Natural killer cell (primary cell): ENCODE results near the gene EPHA10. TPM values are rescaled to one million over a fixed set of nuclear protein-coding genes. Genes with fewer than 3 reads are reported as not detected.

Experiments used
- ATAC-seq, 3 donors: fragments of 150-1000 bp in 2 of 3; fragments of 200-7000 bp in 1 of 3; cut with Tn5 transposase; 1 replicate in 1 of 3; 2 replicates in 2 of 3; pipeline ENCODE4 v1.10.0; 2021; ENCODE audit warnings: mild to moderate bottlenecking in 2 of 3, moderate library complexity in 2 of 3
- DNase-seq, 2 donors: peaks; one replicate each; pipeline versions ENCODE4 v3.0.0 to v3.0.0-alpha.2; 2013 to 2021; ENCODE audit warnings: mixed read lengths in 1 of 2
- H3K27ac ChIP-seq: one replicate; pipeline ENCODE4 v1.5.1; 2013; ENCODE audit warnings: mild to moderate bottlenecking, low read length
- H3K27me3 ChIP-seq: one replicate; pipeline ENCODE4 v1.6.1; 2013; ENCODE audit warnings: low read length; ENCODE audit not compliant: control insufficient read depth, insufficient read depth
- H3K36me3 ChIP-seq: one replicate; pipeline ENCODE4 v1.6.1; 2013; ENCODE audit warnings: low read length; ENCODE audit not compliant: control insufficient read depth, insufficient read depth
- H3K4me1 ChIP-seq: one replicate; pipeline ENCODE4 v1.6.1; 2013; ENCODE audit warnings: low read length; ENCODE audit not compliant: control insufficient read depth, insufficient read depth
- H3K4me3 ChIP-seq: one replicate; pipeline ENCODE4 v1.5.1; 2013; ENCODE audit warnings: low read length
- H3K9me3 ChIP-seq: one replicate; pipeline ENCODE4 v1.6.1; 2013; ENCODE audit warnings: low read length; ENCODE audit not compliant: control insufficient read depth, insufficient read depth
- H3K27ac Mint-ChIP-seq, 2 donors: one replicate each; pipeline ENCODE4 v1.8.0; 2022; ENCODE audit warnings: mild to moderate bottlenecking in 2 of 2, mixed read lengths in 2 of 2, moderate library complexity in 1 of 2
- H3K27me3 Mint-ChIP-seq, 2 donors: one replicate each; pipeline ENCODE4 v1.8.0; 2022; ENCODE audit warnings: low read depth in 2 of 2, mixed read lengths in 2 of 2
- H3K36me3 Mint-ChIP-seq: one replicate; pipeline ENCODE4 v1.8.0; 2022; ENCODE audit warnings: mixed read lengths
- H3K4me1 Mint-ChIP-seq, 2 donors: one replicate each; pipeline ENCODE4 v1.8.0; 2022; ENCODE audit warnings: mixed read lengths in 2 of 2
- H3K4me3 Mint-ChIP-seq: one replicate; pipeline ENCODE4 v1.8.0; 2022; ENCODE audit warnings: mild to moderate bottlenecking, moderate library complexity, mixed read lengths
- H3K9me3 Mint-ChIP-seq, 2 donors: one replicate each; pipeline ENCODE4 v1.8.0; 2022; ENCODE audit warnings: mixed read lengths in 2 of 2
- WGBS: methylation state at CpG from one replicate; pipeline ENCODE4 v1.1.7; 2013; ENCODE audit warnings: missing lambda C conversion rate; ENCODE audit not compliant: insufficient coverage; 5-methylcytosine and 5-hydroxymethylcytosine counted together
- intact Hi-C: fragments of 100-400 bp; cut with micrococcal nuclease; formaldehyde crosslinking; loops from one replicate; pipeline ENCODE4 v1.14.2; 2022
- total RNA-seq, 4 donors: library from RNA; stranded (reverse); fragments of 120-200 nt in 1 of 4; gene quantifications; one replicate each; pipeline versions ENCODE4 v1.2.3 to v1.2.4, GENCODE V29; 2013 to 2022
- TF ChIP-seq, protein P1 (sequence below): fragments of 200-600 bp; IDR thresholded peaks from one replicate; pipeline ENCODE4 v1.8.0; 2022; ENCODE audit warnings: antibody characterized with exemption

EPHA10 gene
- total RNA-seq, 3 donors from 2014 or later (not counting 1 experiment from before 2014, with no cell fraction given), result not detected

DNA sequence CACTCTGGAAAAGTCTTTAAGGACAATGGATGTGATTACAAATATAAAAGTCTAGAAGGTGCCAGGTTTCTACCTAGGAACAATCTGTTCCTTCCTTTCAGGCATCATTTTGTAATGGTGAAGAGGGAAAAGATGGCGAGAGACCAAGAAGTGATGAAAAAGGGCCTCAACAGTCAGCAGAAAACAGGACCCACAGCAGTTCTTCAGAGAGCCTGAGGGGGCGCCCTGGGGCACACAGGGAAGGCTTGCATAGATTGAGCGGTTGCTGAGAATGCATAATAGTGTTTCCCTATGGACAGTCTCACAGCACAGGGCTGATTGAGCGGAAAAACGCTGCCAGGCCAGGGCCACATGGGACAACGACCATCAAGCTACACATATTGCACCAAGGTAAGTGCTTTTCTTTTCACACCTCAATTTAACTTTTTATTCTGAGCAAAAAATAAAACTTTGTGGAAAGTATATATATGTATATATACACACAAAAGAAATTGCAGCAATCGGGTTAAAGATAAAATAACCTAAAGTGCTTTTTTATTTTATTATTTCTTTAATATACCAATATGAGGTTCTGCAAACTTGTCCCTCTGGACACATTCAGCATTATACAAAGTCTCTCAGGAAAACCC is 46.2 kb upstream of the EPHA10 start:
- Histone ChIP-seq H3K27me3 (no peaks in the 10 kb centered on the region), H3K36me3 (peaks cover 18% of the 10 kb centered on the region), H3K9me3 (no peaks in the 10 kb centered on the region), H3K4me1 (peaks cover 20% of the 10 kb centered on the region), H3K4me3 (no peak overlapping the region), H3K27ac (no peak overlapping the region)
- H3K27me3 Mint-ChIP-seq, result no peaks in the 10 kb centered on the region
- DNase-seq (peak; percentile 51 to 83), ATAC-seq (peak; percentile 34 to 64 (median 49))
- H3K9me3 Mint-ChIP-seq, result no peaks in the 10 kb centered on the region
- H3K4me1 Mint-ChIP-seq, result peaks cover 14 to 20% of the 10 kb centered on the region in 2 donors
- H3K27ac Mint-ChIP-seq, result peak overlapping the region; percentile 64 to 65
- TF ChIP-seq, protein P1, sequence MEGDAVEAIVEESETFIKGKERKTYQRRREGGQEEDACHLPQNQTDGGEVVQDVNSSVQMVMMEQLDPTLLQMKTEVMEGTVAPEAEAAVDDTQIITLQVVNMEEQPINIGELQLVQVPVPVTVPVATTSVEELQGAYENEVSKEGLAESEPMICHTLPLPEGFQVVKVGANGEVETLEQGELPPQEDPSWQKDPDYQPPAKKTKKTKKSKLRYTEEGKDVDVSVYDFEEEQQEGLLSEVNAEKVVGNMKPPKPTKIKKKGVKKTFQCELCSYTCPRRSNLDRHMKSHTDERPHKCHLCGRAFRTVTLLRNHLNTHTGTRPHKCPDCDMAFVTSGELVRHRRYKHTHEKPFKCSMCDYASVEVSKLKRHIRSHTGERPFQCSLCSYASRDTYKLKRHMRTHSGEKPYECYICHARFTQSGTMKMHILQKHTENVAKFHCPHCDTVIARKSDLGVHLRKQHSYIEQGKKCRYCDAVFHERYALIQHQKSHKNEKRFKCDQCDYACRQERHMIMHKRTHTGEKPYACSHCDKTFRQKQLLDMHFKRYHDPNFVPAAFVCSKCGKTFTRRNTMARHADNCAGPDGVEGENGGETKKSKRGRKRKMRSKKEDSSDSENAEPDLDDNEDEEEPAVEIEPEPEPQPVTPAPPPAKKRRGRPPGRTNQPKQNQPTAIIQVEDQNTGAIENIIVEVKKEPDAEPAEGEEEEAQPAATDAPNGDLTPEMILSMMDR, result peak; percentile 91
- no peaks in the 10 kb centered on the region for H3K36me3 Mint-ChIP-seq
- H3K4me3 Mint-ChIP-seq, result peak overlapping the region; percentile 17
- WGBS, result 31% methylated on average over 6 of the region's 7 CpGs
- intact Hi-C loops, result loop anchor here (1.0 kb wide), 1 partner anchor 48 kb away; the partner anchor contains the start of gene MTF1

DNA sequence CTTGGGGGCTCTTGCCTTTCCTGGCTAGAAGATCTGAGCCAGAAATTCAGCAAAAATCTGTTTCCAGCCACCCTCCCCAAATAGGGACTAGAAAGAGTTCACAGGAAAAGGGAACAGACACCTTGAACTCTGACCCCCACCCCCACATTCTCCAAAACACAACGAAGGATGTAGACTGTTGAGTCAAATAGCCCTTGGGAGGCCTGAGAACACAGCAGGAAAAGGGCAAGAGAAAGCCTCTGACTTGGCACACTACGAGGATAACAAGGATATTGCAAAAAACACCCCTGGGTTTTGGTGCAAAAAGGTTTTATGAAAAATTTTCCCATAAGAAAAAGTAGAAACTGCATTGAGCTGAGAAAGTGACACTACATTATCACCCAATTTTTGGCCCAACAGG is 45.0 kb upstream of the EPHA10 start:
- H3K27ac Mint-ChIP-seq, result no peak overlapping the region
- intact Hi-C loops, result no loop called here
- no peak for ATAC-seq
- 88% methylated on average over 2 of the region's 2 CpGs for WGBS
- H3K4me1 Mint-ChIP-seq, result peaks cover 14 to 20% of the 10 kb centered on the region in 2 donors
- no peaks in the 10 kb centered on the region for H3K36me3 Mint-ChIP-seq
- no peaks in the 10 kb centered on the region for H3K27me3 ChIP-seq
- no peak overlapping the region for H3K4me3 ChIP-seq
- TF ChIP-seq, protein P1, result no peak
- peaks cover 20% of the 10 kb centered on the region for H3K4me1 ChIP-seq
- H3K27me3 Mint-ChIP-seq, result no peaks in the 10 kb centered on the region
- H3K27ac ChIP-seq, result no peak overlapping the region
- no peaks in the 10 kb centered on the region for H3K9me3 Mint-ChIP-seq
- peaks cover 16% of the 10 kb centered on the region for H3K36me3 ChIP-seq
- no peaks in the 10 kb centered on the region for H3K9me3 ChIP-seq
- no peak for DNase-seq
- H3K4me3 Mint-ChIP-seq, result peak overlapping the region; percentile 21

DNA sequence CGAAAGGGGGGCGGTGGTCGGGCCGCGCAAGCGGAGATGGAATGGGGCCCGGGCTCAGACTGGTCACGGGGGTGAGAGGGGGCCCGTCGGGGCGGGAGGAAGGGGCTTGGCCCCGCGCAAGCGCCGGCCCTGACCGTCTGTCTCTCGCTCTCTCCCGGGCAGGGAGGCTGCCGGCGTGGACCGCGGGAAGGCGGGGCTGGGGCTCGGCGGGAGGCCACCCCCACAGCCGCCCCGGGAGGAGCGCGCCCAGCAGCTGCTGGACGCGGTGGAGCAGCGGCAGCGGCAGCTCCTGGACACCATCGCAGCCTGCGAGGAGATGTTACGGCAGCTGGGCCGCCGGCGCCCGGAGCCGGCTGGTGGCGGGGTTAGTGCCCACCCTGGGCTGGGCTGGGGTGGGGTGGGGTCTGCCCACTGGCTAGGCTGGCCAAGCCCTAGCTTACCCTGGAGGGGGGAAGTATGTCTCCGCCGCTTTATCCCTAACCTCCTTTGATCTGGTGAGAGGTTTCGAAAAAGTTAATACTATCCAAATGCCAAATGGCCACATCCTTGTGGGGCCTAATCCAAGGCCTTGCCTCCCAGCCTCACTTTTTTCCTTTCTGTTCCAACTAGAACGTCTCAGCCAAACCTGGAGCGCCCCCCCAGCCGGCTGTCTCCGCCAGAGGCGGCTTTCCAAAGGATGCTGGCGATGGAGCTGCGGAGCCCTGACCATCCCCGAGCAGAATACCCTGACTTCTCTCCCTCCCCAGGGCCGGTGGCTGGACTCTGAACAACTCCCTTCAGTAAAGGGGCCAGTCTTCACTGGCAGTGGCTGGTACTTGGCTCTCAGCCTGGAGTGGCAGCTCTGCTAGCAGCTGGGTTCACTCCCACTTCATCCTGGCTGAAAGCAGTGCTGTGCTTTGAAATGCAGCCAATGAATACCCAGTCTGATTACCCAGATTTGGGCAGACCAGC is 43.7 kb upstream of the EPHA10 start:
- H3K36me3 Mint-ChIP-seq, result peaks cover 5% of the 10 kb centered on the region
- peak; percentile 61 to 76 (median 62) for ATAC-seq

More for the DNA sequence above, 43.7 kb upstream of the EPHA10 start:
- peaks cover 23 to 28% of the 10 kb centered on the region in 2 donors for H3K4me1 Mint-ChIP-seq
- WGBS, result 9% methylated on average over 54 of the region's 54 CpGs
- DNase-seq, result peak in 1 of 2 donors; percentile 58
- Histone ChIP-seq H3K27ac (peak overlapping the region; percentile 79), H3K4me1 (peaks cover 20% of the 10 kb centered on the region), H3K36me3 (peaks cover 23% of the 10 kb centered on the region), H3K9me3 (no peaks in the 10 kb centered on the region), H3K4me3 (peak overlapping the region; percentile 79), H3K27me3 (no peaks in the 10 kb centered on the region)
- H3K9me3 Mint-ChIP-seq, result no peaks in the 10 kb centered on the region
- no peaks in the 10 kb centered on the region for H3K27me3 Mint-ChIP-seq
- TF ChIP-seq, protein P1, result no peak
- peak overlapping the region; percentile 91 to 98 for H3K27ac Mint-ChIP-seq
- H3K4me3 Mint-ChIP-seq, result peak overlapping the region; percentile 98
- intact Hi-C loops, result no loop called here
